GM19025 (cell line): ENCODE results near the gene ERRFI1.
"Not testable (repeated sequence)": the region's sequence is repeated elsewhere in the genome, so short reads cannot be mapped to it uniquely, and the experiment has no call there.

Experiments
- ATAC-seq: cut with Tn5 transposase; IDR thresholded peaks from one replicate; pipeline ENCODE4 v1.9.1; 2021; ENCODE audit warnings: mild to moderate bottlenecking, low read depth, moderate library complexity; ENCODE audit not compliant: unreplicated experiment

The ERRFI1 gene

GRCh38 chr1:7983086-7983778 lies 42.9 kb downstream of the ERRFI1 start:
- ATAC-seq, result no peak

- no peak for ATAC-seq
Measured at GRCh38 chr1:7980984-7981383, 45.1 kb downstream of the ERRFI1 start.

- no peak for ATAC-seq
Measured at GRCh38 chr1:7975212-7975865, 50.8 kb downstream of the ERRFI1 start.

GRCh38 chr1:7973086-7973485 lies 53.0 kb downstream of the ERRFI1 start:
- ATAC-seq, result no peak

GRCh38 chr1:7972285-7972684 lies 53.8 kb downstream of the ERRFI1 start:
- ATAC-seq, result no peak

GRCh38 chr1:7971024-7971423 lies 55.1 kb downstream of the ERRFI1 start:
- ATAC-seq, result no peak

GRCh38 chr1:7970246-7970645 lies 55.9 kb downstream of the ERRFI1 start:
- ATAC-seq, result no peak

- ATAC-seq, result no peak
Measured at GRCh38 chr1:7967651-7968050, 58.5 kb downstream of the ERRFI1 start.

GRCh38 chr1:7967196-7967595 lies 58.9 kb downstream of the ERRFI1 start:
- no peak for ATAC-seq

- ATAC-seq, result no peak
Measured at GRCh38 chr1:7964476-7964875, 61.6 kb downstream of the ERRFI1 start.

GRCh38 chr1:7963841-7964240 lies 62.3 kb downstream of the ERRFI1 start:
- not testable (repeated sequence) for ATAC-seq

GRCh38 chr1:7963378-7963730 lies 62.8 kb downstream of the ERRFI1 start:
- not testable (repeated sequence) for ATAC-seq

- ATAC-seq, result no peak
Measured at GRCh38 chr1:7962636-7963377, 63.3 kb downstream of the ERRFI1 start.

- no peak for ATAC-seq
Measured at GRCh38 chr1:7962014-7962335, 64.1 kb downstream of the ERRFI1 start.
